Right lobe of liver (tissue), 6 donors: ENCODE data around the gene TYSND1. TPM values are rescaled to one million over a fixed set of nuclear protein-coding genes. Genes with fewer than 3 reads are reported as not detected.

ENCODE experiments used
- ATAC-seq, 4 donors: fragments of 200-7000 bp; cut with Tn5 transposase; one replicate each; pipeline ENCODE4 v1.9.1; 2020; ENCODE audit warnings: mild to moderate bottlenecking in 4 of 4, moderate library complexity in 4 of 4
- DNase-seq, 3 donors: peaks; one replicate each; pipeline ENCODE4 v3.0.0-alpha.2; 2020
- H3K27ac ChIP-seq, 3 donors: fragments of 200-600 bp; one replicate each; pipeline ENCODE4 v1.8.0; 2022
- H3K27me3 ChIP-seq, 2 donors: fragments of 200-600 bp; one replicate each; pipeline ENCODE4 v1.8.0; 2022
- H3K36me3 ChIP-seq, 4 donors: fragments of 200-600 bp; sonication (generic) in 1 of 4; one replicate each; pipeline versions ENCODE4 v1.5.1 to v1.8.0; 2017 to 2022; ENCODE audit warnings: control low read depth in 1 of 4
- H3K4me1 ChIP-seq, 4 donors: fragments of 200-600 bp; sonication (generic) in 1 of 4; one replicate each; pipeline versions ENCODE4 v1.5.1 to v1.8.0; 2017 to 2022; ENCODE audit warnings: control low read depth in 1 of 4
- H3K4me3 ChIP-seq, 3 donors: fragments of 200-600 bp; one replicate each; pipeline ENCODE4 v1.8.0; 2022
- H3K9me3 ChIP-seq, 4 donors: fragments of 200-600 bp; sonication (generic) in 1 of 4; one replicate each; pipeline versions ENCODE4 v1.5.1 to v1.8.0; 2017 to 2022; ENCODE audit warnings: control low read depth in 1 of 4
- CTCF ChIP-seq, 4 donors: fragments of 200-600 bp in 3 of 4; fragments of 450-650 bp in 1 of 4; IDR thresholded peaks; one replicate each; pipeline versions ENCODE4 v1.5.1 to v1.8.0; 2016 to 2022; ENCODE audit warnings: antibody characterized with exemption in 4 of 4, mild to moderate bottlenecking in 2 of 4
- POLR2A ChIP-seq: fragments of 450-650 bp; IDR thresholded peaks from one replicate; pipeline ENCODE4 v1.6.1; 2017; ENCODE audit warnings: antibody characterized with exemption, mild to moderate bottlenecking
- WGBS: methylation state at CpG from one replicate; pipeline ENCODE4 v1.1.6; 2018; ENCODE audit warnings: low coverage, low lambda C conversion rate; ENCODE audit not compliant: insufficient coverage; ENCODE audit errors: missing lambda C conversion rate; 5-methylcytosine and 5-hydroxymethylcytosine counted together
- intact Hi-C, 2 donors: fragments of 100-400 bp; cut with DNase I; formaldehyde crosslinking; loops; one replicate each; pipeline versions ENCODE4 v1.11.2 to v1.14.1; 2022
- total RNA-seq, 6 experiments: library from RNA; depleted of rRNA in 2 of 6; stranded (reverse); fragments of >200 nt in 2 of 6; fragmentation: NEBNext Ultra II Directional in 3 of 6; extraction: Animal tissue kit (Norgen Biotek cat#: 25700) in 3 of 6; gene quantifications; one replicate each; pipeline versions ENCODE4 v1.1.0 to v1.2.4, GENCODE V29; 2016 to 2023
- donor health status: DM: no; HTN: yes; CAD: no.
- donor health status: DM: no; HTN: no; CAD: no.
- donor health status: DM: no; HTN: no; CAD: no.
- donor health status: DM: no; HTN: yes; CAD: no.
- donor health status: DM: no; HTN: yes; CAD: no.

The TYSND1 gene
- total RNA-seq, 6 experiments from 2014 or later, result 5.3 to 11.1 (median 8.2) TPM

- H3K27me3 ChIP-seq, result no peaks in the 10 kb centered on the region
- ATAC-seq, result peak; percentile 47 to 81 (median 74)
- no peak for DNase-seq
- TF ChIP-seq CTCF (IDR thresholded peaks at IDR 0.05) (no peak), POLR2A (no peak)
- intact Hi-C loops, result no loop called here
- H3K9me3 ChIP-seq, result no peaks in the 10 kb centered on the region
- peak overlapping the region in 1 of 3 donors; percentile 15 for H3K27ac ChIP-seq
- peaks cover 0 to 23% (median 11%) of the 10 kb centered on the region in 4 donors for H3K4me1 ChIP-seq
- H3K36me3 ChIP-seq, result peaks cover 8 to 69% (median 26%) of the 10 kb centered on the region in 4 donors
- H3K4me3 ChIP-seq, result no peak overlapping the region
- WGBS, result 22% methylated on average over 3 of the region's 3 CpGs
Measured at GRCh38 chr10:70155255-70155838, 8.8 kb upstream of the TYSND1 start.

GRCh38 chr10:70148516-70148915, 2.0 kb upstream of the TYSND1 start:
- Histone ChIP-seq H3K27ac (no peak overlapping the region), H3K36me3 (peaks cover 5 to 35% (median 18%) of the 10 kb centered on the region in 4 donors), H3K27me3 (no peaks in the 10 kb centered on the region), H3K4me3 (no peak overlapping the region), H3K9me3 (no peaks in the 10 kb centered on the region), H3K4me1 (peaks cover 0 to 9% (median 3%) of the 10 kb centered on the region in 4 donors)
- ATAC-seq, result no peak
- no peak for DNase-seq
- 81% methylated on average over 3 of the region's 5 CpGs for WGBS
- intact Hi-C loops, result no loop called here
- TF ChIP-seq POLR2A, result no peak
- no peak for TF ChIP-seq CTCF (IDR thresholded peaks at IDR 0.05)

GRCh38 chr10:70147259-70147625, 742 bp upstream of the TYSND1 start:
- Histone ChIP-seq H3K27me3 (no peaks in the 10 kb centered on the region), H3K36me3 (peaks cover 0 to 22% (median 10%) of the 10 kb centered on the region in 4 donors), H3K4me1 (peaks cover 0 to 9% (median 3%) of the 10 kb centered on the region in 4 donors), H3K9me3 (no peaks in the 10 kb centered on the region), H3K4me3 (peak overlapping the region in 1 of 3 donors; percentile 89), H3K27ac (peak overlapping the region; percentile 59 to 93 (median 88))
- TF ChIP-seq CTCF (IDR thresholded peaks at IDR 0.05) (no peak), POLR2A (no peak)
- no peak for DNase-seq
- no peak for ATAC-seq
- intact Hi-C loops, result no loop called here
- whole genome bisulfite sequencing, result 41% methylated on average over 2 of the region's 2 CpGs

- intact Hi-C loops, result no loop called here
- no peaks in the 10 kb centered on the region for H3K27me3 ChIP-seq
- H3K4me3 ChIP-seq, result peak overlapping the region; percentile 77 to 91 (median 89)
- TF ChIP-seq CTCF (IDR thresholded peaks at IDR 0.05) (peak; percentile 38 to 59 (median 54)), POLR2A (no peak)
- no peaks in the 10 kb centered on the region for H3K9me3 ChIP-seq
- H3K27ac ChIP-seq, result peak overlapping the region; percentile 68 to 93 (median 88)
- DNase-seq (peak; percentile 67 to 79 (median 69)), ATAC-seq (peak; percentile 60 to 73 (median 65))
- peaks cover 0 to 9% (median 5%) of the 10 kb centered on the region in 4 donors for H3K36me3 ChIP-seq
- WGBS, result 5% methylated on average over 14 of the region's 98 CpGs
- peaks cover 0 to 9% (median 3%) of the 10 kb centered on the region in 4 donors for H3K4me1 ChIP-seq
Measured at GRCh38 chr10:70145666-70146488, 623 bp downstream of the TYSND1 start.
